ENCODE measurements around the gene JMJD8.

DNA sequence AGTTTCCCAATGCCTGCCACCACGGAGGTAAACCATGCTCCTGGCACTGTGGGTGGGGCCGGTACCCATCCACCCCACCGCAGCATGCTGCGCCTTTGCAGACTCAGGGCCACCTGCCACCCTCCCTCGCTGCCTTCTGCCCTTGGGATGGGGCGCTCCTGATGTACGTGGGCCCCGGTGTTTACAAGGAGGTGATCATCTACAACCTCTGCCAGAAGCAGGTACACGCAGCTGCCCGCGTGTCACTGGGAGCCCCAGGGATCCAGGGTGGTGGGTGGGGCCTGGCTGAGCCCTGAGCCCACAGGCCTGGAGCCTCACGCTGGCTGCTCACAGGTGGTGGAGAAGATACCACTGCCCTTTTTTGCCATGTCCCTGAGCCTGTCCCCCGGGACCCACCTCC is 17.6 kb downstream of the JMJD8 start:
- TF ChIP-seq CTCF (IDR thresholded peaks at IDR 0.05) (no peak), POLR2A (IDR thresholded peaks at IDR 0.05) (no peak), POLR2AphosphoS5 (IDR thresholded peaks at IDR 0.05) (no peak), EP300 (IDR thresholded peaks at IDR 0.05) (no peak)

All from stomach (tissue), 4 donors.